ENCODE results near the gene LRGUK. TPM values are rescaled to one million over a fixed set of nuclear protein-coding genes. Genes with fewer than 3 reads are reported as not detected.

Gene LRGUK
- total RNA-seq, 4 donors from 2014 or later: 0.57 to 2.2 (median 1.6) TPM

- TF ChIP-seq, protein P1, sequence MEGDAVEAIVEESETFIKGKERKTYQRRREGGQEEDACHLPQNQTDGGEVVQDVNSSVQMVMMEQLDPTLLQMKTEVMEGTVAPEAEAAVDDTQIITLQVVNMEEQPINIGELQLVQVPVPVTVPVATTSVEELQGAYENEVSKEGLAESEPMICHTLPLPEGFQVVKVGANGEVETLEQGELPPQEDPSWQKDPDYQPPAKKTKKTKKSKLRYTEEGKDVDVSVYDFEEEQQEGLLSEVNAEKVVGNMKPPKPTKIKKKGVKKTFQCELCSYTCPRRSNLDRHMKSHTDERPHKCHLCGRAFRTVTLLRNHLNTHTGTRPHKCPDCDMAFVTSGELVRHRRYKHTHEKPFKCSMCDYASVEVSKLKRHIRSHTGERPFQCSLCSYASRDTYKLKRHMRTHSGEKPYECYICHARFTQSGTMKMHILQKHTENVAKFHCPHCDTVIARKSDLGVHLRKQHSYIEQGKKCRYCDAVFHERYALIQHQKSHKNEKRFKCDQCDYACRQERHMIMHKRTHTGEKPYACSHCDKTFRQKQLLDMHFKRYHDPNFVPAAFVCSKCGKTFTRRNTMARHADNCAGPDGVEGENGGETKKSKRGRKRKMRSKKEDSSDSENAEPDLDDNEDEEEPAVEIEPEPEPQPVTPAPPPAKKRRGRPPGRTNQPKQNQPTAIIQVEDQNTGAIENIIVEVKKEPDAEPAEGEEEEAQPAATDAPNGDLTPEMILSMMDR (IDR thresholded peaks at IDR 0.05; ENCODE audit: low read depth): no peak
Observed at GRCh38 chr7:134246761-134247160, 119.6 kb downstream of the LRGUK start.

- TF ChIP-seq, protein P1 (IDR thresholded peaks at IDR 0.05; ENCODE audit: low read depth): no peak
Observed at GRCh38 chr7:134248196-134248595, 121.1 kb downstream of the LRGUK start.

GRCh38 chr7:134254311-134254710, 127.2 kb downstream of the LRGUK start:
- TF ChIP-seq, protein P1 (IDR thresholded peaks at IDR 0.05; ENCODE audit: low read depth): no peak

DNA sequence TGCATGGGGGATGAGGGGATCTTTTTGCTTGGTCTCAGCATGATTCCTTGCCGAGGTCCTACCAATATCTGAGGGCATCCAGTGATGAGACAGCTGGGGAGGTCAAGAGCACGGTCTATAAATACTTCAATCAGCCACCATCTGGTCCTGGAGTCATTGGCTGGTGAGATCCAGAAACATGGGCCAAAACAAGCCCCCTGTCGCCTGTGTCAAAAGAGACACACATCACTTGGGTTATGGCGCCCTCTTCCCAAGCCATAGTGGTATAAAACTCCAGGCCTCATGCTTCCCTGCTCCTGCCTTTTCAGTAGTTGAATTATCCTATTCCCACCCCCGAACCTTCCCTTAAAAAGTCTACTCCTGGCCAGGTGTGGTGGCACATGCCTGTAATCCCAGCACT, 128.7 kb downstream of the LRGUK start:
- TF ChIP-seq, protein P1 (IDR thresholded peaks at IDR 0.05; ENCODE audit: low read depth): no peak

- TF ChIP-seq, protein P1 (IDR thresholded peaks at IDR 0.05; ENCODE audit: low read depth): no peak
Observed at GRCh38 chr7:134262322-134262721, 135.2 kb downstream of the LRGUK start.

DNA sequence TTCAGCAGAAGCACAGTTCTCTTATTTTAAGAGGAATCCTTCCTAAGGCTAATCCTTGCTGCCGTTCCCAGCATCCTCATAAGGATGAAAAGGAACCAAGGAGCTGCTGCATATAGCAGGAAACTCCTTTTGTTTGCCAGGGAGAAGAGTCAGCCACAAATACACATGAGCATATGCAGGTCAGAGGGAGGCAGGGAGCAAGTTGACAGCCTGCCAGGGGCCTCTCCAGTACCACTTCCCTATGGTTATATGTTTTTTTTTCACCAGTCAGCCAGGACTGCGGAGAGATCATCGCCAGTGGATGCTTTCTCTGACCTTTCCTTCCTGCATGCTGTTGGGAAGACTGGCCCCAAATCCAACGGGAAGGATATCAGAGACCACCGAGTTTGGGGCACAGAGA, 149.8 kb downstream of the LRGUK start:
- TF ChIP-seq, protein P1 (IDR thresholded peaks at IDR 0.05; ENCODE audit: low read depth): no peak

GRCh38 chr7:134278502-134279153, 151.5 kb downstream of the LRGUK start:
- TF ChIP-seq, protein P1 (IDR thresholded peaks at IDR 0.05; ENCODE audit: low read depth): no peak
